HS-5 (cell line): ENCODE results near the gene PTPRM.
A peak's percentile ranks its signal among the peaks of the same experiment; 100 is the strongest.

Source experiments
- DNase-seq: peaks from one replicate; pipeline ENCODE4 v3.0.0-alpha.2; 2012; ENCODE audit warnings: low read depth

The PTPRM gene

DNA sequence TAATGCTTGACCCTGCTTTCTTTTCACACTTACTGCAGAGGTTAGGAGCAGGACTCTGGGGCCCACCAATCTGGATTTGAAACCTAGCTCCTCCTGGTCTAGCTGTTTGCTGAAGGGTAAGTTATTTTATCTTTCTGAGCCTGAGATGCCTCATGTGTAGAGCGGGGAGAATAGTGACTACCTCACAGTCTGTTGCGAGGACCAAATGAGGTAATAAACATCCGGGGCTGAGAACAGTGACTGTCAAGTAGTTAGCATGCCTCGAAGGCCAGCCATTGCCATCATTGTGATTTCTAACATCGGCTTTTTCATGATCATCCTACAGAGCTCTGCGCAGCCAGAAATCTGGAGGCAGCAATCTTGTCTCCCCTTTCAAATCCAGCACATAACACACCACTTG, 32.9 kb downstream of the PTPRM start:
- DNase-seq = no peak

- no peak for DNase-seq
Measured at GRCh38 chr18:7600528-7601245, 33.6 kb downstream of the PTPRM start.

GRCh38 chr18:7601246-7601615, 34.1 kb downstream of the PTPRM start:
- no peak for DNase-seq

GRCh38 chr18:7601936-7602335, 34.8 kb downstream of the PTPRM start:
- no peak for DNase-seq

DNA sequence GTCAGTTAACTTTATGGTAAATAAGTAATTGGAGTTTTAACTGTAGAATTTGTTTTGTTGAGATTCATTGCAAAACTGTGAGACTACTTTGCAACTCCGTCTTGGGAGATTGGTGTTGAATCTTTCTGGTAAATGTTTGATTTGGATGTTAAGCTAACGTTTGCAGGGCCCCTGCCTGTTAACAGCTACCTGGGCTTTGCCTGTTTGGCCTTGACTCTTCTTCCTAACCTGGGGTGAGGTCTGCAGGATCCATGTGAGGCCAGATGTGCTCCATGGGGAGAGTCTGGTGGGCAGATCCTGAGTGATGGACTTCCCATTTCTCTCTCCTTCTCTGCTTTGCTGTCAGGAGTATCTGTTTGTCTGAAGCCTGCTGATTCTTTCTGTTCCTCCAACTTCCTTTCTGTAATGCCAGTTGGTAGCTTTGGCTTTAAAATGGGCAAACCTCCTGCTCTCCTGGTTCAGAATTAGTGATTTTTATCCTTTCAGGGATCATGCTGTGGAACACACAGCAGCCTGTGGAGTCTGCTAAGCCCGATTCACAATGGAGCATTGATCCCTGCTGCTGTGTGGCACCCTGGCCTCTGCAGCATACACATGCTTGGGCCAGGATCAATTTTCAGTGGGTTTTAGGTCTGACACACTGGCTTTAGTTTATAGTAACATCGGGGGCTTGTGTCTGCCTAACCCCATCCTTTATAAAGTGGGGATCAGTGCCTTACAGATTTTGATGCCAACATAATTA, 36.3 kb downstream of the PTPRM start:
- DNase-seq = no peak

- no peak for DNase-seq
Measured at GRCh38 chr18:7604361-7604760, 37.2 kb downstream of the PTPRM start.

DNA sequence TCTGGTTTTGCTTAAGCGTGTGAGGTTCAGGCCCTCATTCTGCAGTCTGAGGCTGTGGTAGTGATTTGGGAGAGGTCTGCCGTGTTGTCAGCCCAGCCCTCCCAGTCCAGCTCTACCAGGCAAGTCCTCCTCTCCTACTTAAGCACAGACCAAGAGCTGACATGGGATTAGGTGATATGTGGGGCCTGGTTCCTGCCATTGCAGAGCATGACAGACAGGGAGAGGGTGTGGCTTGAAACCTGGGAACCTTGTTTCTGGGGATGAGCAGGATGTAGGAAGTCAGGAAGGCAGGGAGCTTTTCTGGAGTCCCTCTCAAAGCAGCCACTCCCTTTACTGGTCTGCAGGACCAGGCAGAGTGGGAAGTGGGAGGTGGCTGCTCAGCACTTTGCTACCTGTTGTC, 38.6 kb downstream of the PTPRM start:
- DNase-seq = no peak

GRCh38 chr18:7607540-7608173, 40.5 kb downstream of the PTPRM start:
- DNase-seq = no peak

DNA sequence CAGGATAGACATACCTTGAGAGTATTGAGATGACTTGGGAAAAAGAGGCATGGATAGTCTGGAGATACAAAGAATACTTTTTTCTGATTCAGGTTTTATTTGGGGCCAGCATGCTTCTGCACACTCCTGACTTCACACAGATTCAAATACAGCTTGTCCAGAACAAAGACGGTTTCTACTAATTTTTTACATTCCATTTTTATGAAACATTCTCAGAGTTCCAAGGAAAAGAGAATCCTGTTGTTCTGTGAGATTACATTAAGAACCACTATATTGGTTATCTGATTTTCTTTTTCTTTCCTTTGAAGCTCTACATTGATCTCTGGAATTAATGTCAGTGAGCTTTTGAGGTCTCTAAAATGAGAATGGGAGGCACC, 41.0 kb downstream of the PTPRM start:
- no peak for DNase-seq

GRCh38 chr18:7608781-7609201, 41.7 kb downstream of the PTPRM start:
- DNase-seq = no peak

DNA sequence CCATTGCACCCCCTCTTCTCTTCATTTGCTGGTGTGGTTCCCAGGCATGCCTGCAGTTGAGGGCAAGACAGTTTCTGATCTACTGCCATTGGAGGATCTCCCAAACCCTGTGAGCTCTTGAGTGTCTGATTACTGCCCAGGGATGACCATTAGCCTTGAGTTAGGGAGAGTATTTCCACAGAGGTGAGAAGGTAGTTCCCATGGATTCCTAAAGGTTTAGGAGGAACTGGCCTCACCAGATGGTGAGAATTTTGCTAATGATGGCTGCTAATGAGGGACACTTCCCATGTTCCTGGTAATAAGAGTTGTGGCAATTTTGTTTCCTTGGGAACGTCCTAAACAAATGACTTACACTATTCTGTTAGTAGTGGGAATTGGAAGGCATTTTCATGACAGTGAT, 42.5 kb downstream of the PTPRM start:
- no peak for DNase-seq

DNA sequence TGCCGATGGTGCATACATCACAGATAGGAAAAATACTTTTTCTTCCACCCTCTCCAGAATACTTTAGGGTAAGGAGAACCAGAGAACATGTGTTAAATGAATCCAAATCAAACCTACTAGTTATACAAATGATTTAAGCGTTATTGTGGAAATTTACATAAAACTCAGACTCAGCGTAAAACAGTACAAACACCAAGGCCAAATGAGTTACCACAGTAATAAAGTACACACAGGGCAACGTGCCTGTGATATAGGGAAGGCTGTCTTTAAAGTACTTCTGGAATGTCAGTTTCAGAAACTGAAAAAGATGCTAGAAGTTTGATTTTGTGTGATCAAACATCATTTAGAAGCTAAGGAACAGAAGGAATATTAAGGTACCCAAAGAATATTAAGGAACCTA, 46.9 kb downstream of the PTPRM start:
- DNase-seq = no peak

DNA sequence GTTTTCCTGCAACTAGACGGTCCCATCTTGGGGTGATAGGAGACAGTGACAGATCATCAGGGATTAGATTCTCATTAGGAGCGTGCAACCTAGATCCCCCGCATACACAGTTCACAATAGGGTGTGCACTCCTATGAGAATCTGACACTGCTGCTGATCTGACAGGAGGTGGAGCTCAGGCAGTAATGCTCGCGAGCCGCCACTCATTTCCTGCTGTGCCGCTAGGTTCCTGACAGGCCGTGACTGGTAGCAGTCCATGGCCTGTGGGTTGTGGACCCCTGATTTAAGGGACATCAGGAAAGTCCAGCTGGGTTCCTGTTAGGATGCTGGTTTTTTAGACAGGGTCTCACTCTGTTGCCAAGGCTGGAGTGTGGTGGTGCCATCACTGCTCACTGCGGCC, 48.7 kb downstream of the PTPRM start:
- no peak for DNase-seq

DNA sequence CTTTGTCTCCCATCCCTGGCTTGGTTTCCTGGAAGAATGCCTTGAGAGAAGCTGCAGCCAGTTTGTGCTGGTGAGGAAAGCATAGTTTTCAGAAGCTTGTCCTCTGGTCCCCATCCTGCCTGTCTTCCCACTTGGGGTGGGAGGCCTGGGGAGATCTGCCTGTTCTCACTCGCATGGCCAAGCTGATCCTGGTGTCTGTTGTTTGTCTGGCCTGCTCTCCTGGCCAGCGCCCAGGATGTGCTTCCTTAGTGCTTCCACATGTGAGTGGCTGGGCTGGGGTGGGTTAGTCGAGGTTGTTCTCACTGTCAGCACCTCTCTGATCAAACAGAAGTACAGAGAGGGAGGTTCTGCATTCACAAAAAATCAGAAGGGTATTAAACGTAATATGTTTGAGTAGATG, 49.5 kb downstream of the PTPRM start:
- no peak for DNase-seq

DNA sequence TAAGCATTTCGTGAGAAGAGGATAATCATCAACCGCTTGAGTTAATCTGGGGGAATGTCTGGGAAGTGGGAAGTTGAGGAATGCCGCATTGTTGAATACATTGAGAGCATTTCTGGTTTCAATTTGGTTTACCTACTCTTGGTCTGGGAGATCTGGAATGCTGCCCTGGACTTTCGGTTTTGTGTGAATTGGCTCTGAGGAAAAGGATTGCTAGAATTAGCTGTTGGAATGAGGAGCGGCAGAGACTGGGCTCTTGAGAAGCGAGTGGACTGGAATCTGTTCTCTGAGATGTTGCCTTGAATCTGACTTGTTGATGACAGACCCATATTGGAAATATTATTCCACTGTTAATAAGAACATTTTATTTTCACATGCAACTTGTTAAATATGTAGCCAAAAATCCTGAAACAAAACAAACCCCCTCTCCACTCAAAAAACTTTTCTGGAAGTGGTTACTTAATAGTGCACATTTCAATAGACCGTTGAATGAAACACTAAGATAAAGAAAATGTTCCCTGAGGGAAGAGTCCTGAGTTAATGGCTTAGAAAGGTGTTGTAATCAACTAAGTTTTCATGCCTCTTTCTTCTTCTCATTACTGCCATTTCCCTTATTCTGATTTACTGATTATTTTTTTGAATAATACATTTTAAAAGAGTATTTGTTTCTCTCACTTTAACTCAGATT, 50.8 kb downstream of the PTPRM start:
- DNase-seq = peak; percentile 53

DNA sequence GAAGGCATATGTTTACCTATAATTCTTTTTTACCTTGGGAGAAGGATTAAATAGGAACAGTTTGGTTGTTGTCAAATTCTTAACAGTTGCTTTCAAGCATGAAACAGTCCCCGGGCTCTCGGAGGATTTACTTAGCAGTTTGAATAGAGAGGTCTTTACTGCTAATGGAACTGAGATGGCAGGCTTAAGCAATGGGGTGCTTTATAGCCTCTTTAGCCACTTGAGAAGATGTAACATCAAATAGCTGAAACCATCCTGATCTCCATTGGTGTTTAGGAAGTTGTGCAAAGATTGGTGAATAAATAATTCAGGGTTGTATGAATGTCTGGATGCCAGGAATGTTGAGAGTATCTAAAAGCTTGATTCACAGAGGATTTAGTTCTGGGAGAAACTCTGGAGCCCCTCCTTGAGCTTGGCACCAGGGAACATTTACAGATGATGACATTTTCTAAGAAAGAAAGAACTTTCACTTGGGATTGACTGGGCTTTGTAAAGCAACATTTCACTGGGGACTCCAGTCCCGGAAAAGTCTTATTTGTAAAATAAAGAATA, 51.9 kb downstream of the PTPRM start:
- no peak for DNase-seq

DNA sequence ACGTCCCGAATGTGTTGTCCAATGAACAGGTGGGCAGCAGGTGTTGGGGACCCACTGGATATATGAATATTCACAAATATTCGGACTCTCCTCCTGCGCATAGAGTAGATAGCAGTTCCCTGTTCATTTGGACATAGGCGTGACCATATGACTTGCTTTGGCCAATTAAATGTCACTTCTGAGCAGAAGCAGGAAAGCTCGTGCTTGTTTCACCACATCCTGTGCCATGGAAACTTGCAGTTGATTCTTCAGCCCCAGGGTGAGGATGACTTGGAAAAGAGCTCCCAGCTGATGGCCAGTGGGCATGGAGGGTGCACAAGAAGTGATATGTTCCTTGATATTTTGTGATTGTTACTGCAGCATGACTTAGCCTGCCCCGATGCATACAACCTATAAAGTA, 52.6 kb downstream of the PTPRM start:
- DNase-seq = no peak

DNA sequence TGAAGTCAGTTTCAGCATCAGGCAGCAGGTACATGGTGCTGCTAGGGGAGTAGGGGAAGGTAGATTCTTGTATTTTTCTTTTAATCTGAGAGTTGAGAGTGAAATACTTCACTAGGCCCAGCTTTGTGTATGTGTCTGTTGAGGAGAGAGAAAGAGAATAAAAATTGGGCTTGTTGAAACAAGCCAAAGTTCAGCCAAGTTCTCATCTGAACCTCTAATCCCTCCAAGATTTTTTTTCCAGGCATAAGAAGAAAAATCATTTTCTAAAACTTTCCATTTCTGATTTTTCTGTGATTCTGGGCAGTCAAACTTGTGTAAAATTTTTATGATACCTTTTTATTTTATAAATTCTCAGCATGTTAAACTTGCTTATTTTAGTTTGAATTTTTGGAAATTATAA, 55.6 kb downstream of the PTPRM start:
- DNase-seq = no peak

- DNase-seq = no peak
Measured at GRCh38 chr18:7623681-7624080, 56.6 kb downstream of the PTPRM start.

DNA sequence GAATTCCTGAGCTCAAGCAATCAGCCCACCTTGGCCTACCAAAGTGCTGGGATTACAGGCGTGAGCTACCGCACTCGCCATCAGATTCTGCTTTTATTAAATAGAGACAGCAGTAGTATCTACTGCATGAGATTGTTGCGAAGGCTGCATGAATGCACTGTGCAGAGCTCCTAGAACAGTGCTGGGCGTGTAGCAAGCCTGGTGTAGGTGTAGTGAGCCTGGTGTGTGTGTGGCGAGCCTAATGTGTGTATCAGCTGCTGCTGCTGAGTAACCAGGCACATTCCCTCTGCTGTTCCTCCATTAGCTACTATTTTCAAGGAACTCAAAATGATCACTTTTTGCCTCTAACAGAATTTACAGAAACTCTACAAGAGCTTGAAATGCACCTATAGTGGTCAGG, 57.6 kb downstream of the PTPRM start:
- no peak for DNase-seq

DNA sequence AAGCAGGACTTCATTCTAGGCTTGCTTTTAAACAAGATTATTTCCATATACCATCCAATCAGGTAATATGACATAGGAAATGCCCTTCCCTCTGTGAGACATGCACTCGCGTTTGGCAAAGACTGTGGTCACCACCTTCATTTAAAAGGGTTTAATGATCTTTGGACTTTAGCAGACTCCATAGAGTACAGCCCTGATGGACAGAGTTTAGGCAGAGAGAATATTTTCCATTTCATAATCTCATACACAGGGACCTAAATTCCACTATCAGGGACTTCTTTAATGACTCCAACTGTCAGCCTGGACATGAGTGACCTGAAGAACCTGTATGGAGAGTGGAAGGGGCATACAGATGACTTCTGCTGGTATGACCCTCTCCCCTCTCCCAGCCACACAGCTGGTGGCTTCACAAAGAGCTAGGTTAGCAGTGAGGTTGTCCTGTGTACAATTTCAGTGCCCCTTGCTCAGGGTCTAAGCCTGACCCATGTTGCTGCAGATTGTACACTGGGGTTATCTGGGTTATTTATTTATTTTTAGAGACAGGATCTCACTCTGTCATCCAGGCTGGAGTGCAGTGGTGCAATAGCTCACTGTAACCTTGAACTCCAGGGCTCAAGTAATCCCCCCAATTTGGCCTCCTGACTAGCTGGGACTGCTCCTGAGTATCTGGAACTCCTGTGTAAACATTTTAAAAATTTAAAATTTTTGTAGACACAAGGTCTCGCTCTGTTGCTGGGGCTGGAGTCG, 59.2 kb downstream of the PTPRM start:
- DNase-seq = no peak

GRCh38 chr18:7626922-7627440, 59.9 kb downstream of the PTPRM start:
- peak; percentile 76 for DNase-seq
